Sigmoid colon (tissue), 4 donors: ENCODE measurements around the gene IFITM2.

Experiments
- EP300 ChIP-seq, 4 donors: sonication (generic); formaldehyde crosslinking; IDR thresholded peaks; one replicate each; pipeline ENCODE4 v1.6.1; 2017; ENCODE audit warnings: antibody characterized with exemption in 4 of 4
- POLR2A ChIP-seq, 2 donors: fragments of 450-650 bp; IDR thresholded peaks; one replicate each; pipeline ENCODE4 v1.6.1; 2016; ENCODE audit warnings: antibody characterized with exemption in 2 of 2, mild to moderate bottlenecking in 2 of 2, moderate library complexity in 2 of 2
- TF ChIP-seq, protein P1 (sequence below), 4 experiments: fragments of 450-650 bp in 3 of 4; fragments of 200-600 bp in 1 of 4; IDR thresholded peaks; one replicate each; pipeline ENCODE4 v1.5.1; 2016 to 2019; ENCODE audit warnings: antibody characterized with exemption in 4 of 4, mild to moderate bottlenecking in 3 of 4, moderate library complexity in 2 of 4

DNA sequence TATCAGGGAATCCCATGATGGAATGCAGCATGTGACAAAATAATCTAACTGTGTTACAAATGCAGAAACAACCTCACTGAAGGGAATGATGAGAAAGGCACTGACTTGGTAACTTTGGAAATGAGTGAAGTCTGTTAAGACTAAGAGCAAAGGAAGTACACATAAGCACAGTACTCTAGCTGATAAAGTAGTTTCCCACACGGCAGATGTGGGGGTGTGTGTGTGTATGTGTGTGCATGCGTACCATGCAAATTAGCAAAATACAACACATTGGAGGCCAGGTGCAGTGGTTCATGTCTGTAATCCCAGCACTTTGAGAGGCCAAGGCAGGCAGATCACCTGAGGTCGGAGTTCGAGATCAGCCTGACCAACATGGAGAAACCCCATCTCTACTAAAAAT, 46.0 kb upstream of the IFITM2 start:
- TF ChIP-seq, protein P1, sequence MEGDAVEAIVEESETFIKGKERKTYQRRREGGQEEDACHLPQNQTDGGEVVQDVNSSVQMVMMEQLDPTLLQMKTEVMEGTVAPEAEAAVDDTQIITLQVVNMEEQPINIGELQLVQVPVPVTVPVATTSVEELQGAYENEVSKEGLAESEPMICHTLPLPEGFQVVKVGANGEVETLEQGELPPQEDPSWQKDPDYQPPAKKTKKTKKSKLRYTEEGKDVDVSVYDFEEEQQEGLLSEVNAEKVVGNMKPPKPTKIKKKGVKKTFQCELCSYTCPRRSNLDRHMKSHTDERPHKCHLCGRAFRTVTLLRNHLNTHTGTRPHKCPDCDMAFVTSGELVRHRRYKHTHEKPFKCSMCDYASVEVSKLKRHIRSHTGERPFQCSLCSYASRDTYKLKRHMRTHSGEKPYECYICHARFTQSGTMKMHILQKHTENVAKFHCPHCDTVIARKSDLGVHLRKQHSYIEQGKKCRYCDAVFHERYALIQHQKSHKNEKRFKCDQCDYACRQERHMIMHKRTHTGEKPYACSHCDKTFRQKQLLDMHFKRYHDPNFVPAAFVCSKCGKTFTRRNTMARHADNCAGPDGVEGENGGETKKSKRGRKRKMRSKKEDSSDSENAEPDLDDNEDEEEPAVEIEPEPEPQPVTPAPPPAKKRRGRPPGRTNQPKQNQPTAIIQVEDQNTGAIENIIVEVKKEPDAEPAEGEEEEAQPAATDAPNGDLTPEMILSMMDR (IDR thresholded peaks at IDR 0.05) = no peak
- TF ChIP-seq POLR2A (IDR thresholded peaks at IDR 0.05) = no peak
- TF ChIP-seq EP300 (IDR thresholded peaks at IDR 0.05) = no peak
